Body of pancreas (tissue), 4 donors: ENCODE measurements around the gene SEL1L3.

Experiments
- CTCF ChIP-seq, 7 experiments: fragments of 450-650 bp in 4 of 7; fragments of 200-600 bp in 3 of 7; sonication (generic) in 3 of 7; IDR thresholded peaks; one replicate each; pipeline ENCODE4 v1.5.1; 2016 to 2019; ENCODE audit warnings: antibody characterized with exemption in 7 of 7
- POLR2A ChIP-seq, 3 donors: fragments of 450-650 bp; IDR thresholded peaks; one replicate each; pipeline ENCODE4 v1.6.1; 2016; ENCODE audit warnings: antibody characterized with exemption in 3 of 3, mild to moderate bottlenecking in 2 of 3

GRCh38 chr4:25827373-25827772, 35.4 kb downstream of the SEL1L3 start:
- TF ChIP-seq POLR2A (IDR thresholded peaks at IDR 0.05): no peak
- TF ChIP-seq CTCF (IDR thresholded peaks at IDR 0.05): no peak
